HEK293T (cell line): ENCODE measurements around the gene MYH7.

Experiments
- BHLHE40 ChIP-seq: fragments of 450-650 bp; IDR thresholded peaks from 2 replicates; pipeline ENCODE4 v1.6.1; 2016; ENCODE audit warnings: mild to moderate bottlenecking, moderate library complexity, borderline replicate concordance
- FOXM1 ChIP-seq: fragments of 450-650 bp; IDR thresholded peaks from 2 replicates; pipeline ENCODE4 v1.6.1; 2017; ENCODE audit warnings: mild to moderate bottlenecking, borderline replicate concordance
- SP1 ChIP-seq: fragments of 450-650 bp; IDR thresholded peaks from 2 replicates; pipeline ENCODE4 v1.6.1; 2017
- SUZ12 ChIP-seq: fragments of 450-650 bp; IDR thresholded peaks from 2 replicates; pipeline ENCODE4 v1.6.1; 2016; ENCODE audit warnings: mild to moderate bottlenecking

GRCh38 chr14:23380197-23380914 is 55.1 kb downstream of the MYH7 start:
- TF ChIP-seq SUZ12 (no peak), FOXM1 (no peak), BHLHE40 (no peak), SP1 (no peak)
